GM12872 (cell line): ENCODE measurements around the gene CA12.

Experiments
- CTCF ChIP-seq: IDR thresholded peaks from 3 replicates; pipeline ENCODE4 v1.5.1; 2011; ENCODE audit warnings: low read depth, mild to moderate bottlenecking, low read length, moderate library complexity; ENCODE audit not compliant: insufficient read depth

The CA12 gene

DNA sequence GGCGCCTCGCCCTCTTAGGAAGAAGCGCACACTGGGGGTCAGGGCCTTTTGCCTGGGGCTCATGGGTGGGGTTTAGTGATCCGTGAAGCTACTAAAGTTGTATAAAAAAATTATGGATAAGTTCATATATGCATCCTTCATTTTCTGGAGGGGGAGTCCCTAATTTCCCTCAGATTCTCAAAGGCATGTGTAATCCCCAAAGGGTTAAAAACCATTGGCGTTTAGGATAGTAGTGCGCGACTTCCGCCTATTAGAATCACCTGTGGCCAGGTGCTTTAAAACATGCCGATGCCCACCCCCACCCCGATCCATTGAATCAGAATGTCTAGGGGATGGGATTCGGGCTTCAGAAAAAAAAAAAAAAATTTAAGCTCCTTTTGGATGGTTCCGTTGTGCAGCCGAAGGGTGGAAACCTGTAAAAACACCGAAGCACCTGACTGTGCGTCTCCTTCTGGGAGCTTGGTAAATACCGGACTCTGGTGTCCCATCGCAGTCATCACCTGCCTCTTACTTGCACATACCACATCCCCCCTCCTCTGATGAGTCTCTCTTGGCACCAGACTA is 103.7 kb downstream of the CA12 start:
- TF ChIP-seq CTCF = no peak

DNA sequence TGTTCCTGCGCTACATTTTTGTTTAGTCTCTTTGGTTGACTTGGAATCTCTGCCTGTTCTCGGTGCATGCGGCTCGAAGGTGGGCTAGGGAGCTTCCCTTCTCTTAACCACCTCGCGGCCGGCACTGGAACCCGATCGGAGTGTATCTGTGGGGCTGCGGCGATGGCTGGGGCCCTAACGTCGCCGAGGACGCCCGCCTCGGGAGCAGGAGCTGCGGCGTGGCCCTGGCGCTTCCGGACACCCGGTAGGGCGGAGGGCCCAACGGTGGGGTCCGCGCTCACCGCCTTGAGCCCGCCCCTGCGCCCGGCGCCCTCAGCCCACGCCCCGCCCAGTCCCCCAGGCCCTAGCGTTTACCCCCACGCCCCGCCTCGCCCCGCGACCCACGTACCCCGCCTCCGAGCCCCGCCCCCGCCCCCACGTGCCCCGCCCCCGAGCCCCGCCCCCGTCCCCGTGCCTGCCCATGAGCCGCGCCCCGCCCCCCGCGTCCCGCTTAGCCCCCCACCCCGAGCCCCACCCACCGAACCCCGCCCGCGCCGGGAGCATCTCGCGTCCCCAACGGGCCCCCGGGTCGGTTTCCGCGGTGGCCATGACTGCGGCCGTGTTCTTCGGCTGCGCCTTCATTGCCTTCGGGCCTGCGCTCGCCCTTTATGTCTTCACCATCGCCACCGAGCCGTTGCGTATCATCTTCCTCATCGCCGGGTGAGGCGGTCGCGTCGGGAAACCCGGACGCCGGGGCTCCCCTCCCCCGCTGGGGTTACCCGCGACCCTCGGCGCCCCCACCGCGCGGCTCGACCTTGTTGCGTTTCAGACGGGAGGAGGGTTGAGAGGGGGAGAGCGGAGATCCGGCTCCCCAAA is 104.4 kb downstream of the CA12 start, which contains the start of gene APH1B:
Gene APH1B (plus strand): TSS at position 568 of the 855 bp plus-strand sequence. CDS start 19 bp downstream, at position 587.
- no peak for TF ChIP-seq CTCF

- no peak for TF ChIP-seq CTCF
Observed at GRCh38 chr15:63276342-63277037, 105.2 kb downstream of the CA12 start.

DNA sequence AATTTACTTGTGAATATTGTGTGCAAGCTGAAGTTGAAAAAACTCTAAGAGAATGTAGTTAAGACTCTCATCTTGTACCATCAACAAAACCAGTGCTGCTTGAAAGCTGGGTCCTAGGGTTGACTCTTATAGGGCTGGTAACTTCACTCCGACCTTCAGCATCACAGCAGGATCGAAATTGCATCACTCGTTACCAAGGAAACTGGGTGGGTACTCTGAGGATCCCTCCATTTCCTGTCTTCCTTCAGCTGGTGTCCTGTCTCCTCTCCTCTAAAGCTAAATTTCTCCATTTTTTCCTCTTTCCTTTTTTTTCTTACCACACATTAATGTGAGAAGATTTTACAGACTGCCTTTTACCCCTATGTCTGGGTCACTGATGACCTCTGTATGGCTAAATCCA is 107.2 kb downstream of the CA12 start:
- TF ChIP-seq CTCF = no peak
